ENCODE results near the gene SURF1.
"Not testable (repeated sequence)": the region's sequence is repeated elsewhere in the genome, so short reads cannot be mapped to it uniquely, and the experiment has no call there.

Gene SURF1, protein sequence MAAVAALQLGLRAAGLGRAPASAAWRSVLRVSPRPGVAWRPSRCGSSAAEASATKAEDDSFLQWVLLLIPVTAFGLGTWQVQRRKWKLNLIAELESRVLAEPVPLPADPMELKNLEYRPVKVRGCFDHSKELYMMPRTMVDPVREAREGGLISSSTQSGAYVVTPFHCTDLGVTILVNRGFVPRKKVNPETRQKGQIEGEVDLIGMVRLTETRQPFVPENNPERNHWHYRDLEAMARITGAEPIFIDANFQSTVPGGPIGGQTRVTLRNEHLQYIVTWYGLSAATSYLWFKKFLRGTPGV

DNA sequence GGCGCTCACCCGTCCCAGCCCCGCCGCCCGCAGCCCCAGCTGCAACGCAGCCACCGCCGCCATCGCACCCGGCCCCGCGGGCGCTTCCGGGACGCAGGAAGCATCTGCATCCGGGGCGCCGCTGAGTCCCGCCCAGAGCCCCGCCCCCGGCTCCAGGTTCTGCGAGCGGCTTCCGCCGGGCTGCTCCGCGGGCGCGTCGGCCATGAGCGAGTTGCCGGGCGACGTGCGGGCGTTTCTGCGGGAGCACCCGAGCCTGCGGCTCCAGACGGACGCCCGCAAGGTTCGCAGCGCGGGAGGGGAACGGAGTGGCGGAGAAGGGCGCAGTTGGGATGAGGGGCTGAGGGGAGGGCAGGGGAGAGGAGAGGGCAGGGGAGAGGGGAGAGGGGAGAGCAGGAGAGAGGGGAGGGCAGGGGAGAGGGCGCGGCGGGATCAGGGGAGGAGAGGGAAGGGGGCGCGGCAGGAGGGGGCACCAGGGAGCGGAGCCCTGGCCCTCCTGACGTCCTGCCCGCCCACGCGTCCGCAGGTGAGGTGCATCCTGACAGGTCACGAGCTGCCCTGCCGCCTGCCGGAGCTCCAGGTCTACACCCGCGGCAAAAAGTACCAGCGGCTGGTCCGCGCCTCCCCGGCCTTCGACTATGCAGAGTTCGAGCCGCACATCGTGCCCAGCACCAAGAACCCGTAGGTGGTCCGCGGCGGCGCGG is at the start of gene SURF1, which contains the start of gene SURF2:
TSS of gene SURF1 (minus strand) at position 97 of the 701 bp plus-strand sequence. CDS start at position 63, 34 bp downstream.
TSS of gene SURF2 (plus strand) at position 160 of the 701 bp plus-strand sequence. CDS start at position 203, 43 bp downstream.
- DNase-seq (ENCODE audit: low spot score) = peak; percentile 82

DNA sequence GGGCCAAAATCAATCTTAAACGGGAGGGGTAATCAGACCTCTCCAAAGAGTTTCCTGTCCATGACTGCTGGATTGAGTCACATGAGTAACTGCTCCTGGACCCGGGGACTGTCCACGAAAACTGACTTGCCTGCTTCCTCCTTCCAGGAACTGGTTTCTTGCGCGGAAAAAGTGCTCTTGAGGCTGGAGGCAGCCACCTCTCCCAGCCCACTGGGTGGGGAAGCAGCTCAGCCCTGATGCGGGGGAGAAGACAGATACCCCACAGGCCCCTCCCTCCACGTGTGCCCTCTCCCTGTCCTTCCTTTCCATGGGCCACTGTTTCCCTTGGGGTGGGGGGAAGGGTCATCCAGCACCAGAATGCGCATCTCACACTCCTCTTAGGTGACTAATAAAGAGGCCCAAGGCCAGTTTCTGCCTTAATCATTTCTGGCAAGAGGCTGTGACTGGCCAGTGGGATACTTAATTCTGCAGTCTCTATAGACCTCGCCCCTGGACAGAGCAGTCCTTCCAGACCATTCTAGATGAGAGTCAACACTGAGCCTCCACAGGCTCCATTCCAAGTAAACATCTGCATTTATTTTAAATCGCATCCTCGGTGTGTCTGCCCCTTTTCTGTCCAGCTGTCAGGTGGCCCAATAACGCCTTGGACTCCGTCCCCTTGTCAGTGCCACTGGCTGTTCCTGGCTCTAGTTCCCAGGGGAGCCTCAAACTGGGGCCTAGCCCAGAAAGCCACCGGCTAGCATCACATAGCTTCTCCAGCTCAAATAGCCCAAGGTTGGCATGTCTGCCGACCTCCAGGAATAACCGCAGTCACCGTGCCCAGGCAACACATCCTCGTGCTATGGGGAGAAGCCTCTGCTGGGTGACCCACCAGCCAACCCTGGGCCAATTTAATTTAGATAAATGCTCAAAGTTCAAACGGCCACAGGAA is 49.5 kb upstream of the SURF1 start:
- no peak for DNase-seq (ENCODE audit: low spot score)

DNA sequence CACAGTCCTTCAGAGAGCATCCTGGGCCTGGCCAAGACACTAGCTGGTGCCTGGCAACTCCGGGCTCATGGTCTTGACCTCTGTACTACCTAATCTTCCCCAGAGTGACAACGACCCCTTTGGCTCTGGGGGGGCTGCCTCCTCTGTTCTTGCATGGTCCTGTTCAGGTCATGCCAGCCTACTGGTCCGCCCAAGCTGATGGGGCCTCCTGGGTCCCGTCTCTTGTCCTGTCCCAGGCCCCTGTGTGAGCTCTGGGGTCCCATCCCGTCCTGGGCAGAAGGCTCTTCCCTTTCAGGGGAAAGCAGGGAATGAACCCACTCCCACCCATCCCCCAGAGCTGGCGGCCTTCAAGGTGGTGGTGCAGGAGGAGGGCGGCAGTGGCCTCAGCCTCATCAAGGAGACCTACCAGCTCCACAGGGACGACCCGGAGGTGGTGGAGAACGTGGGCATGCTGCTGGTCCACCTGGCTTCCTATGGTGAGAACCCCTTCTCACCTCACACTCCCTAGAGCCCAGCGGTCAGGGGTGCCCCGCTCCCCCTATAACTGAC is 48.2 kb upstream of the SURF1 start:
- DNase-seq (ENCODE audit: low spot score) = no peak

DNA sequence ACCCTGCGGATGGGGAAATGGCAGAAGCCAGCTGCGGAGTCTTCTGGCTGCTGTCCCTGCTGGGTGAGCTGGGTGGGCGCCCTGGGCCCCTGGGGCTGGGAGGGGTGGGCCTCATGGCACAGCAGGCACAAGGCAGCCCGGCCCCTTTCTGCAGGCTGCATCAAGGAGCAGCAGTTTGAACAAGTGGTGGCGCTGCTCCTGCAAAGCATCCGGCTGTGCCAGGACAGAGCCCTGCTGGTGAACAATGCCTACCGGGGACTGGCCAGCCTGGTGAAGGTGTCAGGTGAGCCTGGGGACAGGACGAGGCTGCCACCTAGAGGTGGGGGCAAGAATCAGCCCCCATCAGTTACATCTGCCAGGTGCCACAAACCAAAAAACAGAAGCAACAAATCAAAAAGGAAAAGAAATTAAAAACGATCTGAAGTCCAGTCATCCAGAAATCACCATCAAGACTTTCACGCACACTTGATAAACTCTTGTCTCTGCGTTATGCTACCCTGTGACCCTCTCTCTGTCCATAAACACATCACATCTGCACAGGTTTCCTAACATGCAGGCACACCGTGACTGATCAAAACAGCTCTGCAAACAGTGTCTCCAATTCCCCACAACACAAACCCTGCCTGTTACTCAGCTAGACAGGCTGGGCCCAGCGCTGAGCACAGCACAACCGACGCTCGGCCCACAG is 47.6 kb upstream of the SURF1 start:
- no peak for DNase-seq (ENCODE audit: low spot score)

DNA sequence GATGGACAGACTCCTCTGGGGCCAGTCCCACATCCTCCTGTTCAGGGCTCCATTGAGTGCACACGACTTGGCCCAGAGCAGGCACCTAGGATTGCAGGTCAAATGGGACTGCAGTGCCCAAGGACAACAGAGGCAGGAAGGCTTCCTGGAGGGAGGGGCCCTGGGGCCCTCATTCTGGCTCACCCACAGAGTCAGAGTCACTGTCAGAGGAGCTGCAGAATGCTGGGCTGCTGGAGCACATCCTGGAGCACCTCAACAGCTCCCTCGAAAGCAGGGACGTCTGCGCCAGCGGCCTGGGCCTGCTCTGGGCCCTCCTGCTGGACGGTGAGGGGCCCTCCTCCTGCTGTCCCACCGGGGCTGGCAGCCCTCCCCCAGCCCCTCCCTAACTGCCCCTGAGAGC is 46.4 kb upstream of the SURF1 start:
- no peak for DNase-seq (ENCODE audit: low spot score)

DNA sequence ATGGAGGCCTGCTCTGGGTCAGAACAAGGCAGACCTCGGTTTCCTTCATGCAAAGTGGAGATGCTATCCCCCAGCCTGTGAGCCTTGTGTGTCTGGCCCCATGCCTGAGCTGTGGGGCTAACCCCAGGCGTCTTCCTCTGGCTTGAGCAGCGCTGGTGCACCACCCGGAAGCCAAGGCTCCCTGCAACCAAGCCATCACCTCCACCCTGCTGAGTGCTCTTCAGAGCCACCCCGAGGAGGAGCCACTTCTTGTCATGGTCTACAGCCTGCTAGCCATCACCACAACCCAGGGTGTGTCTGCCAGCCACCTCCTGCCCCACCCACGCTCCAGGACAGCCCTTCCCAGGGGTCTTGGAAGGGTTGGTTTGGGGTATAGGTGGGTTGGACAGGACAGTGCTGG is 45.3 kb upstream of the SURF1 start:
- DNase-seq (ENCODE audit: low spot score) = no peak

DNA sequence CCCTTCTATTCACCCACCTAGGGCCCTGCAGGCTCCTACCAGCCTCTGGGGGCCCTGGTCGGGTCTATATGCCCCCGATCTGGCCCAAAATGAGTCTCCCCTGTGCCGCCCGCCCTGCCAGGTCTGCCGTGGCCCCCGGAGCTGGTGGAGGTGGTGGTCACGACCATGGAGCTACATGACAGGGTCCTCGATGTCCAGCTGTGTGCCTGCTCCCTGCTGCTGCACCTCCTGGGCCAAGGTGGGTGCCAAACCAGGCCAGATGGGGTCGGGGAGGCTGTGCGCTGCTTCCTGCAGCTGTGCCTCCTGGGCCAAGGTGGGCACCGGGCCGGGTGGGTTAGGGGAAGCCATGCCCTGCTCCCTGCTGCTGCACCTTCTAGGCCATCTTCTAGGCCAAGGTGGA is 44.0 kb upstream of the SURF1 start:
- no peak for DNase-seq (ENCODE audit: low spot score)

DNA sequence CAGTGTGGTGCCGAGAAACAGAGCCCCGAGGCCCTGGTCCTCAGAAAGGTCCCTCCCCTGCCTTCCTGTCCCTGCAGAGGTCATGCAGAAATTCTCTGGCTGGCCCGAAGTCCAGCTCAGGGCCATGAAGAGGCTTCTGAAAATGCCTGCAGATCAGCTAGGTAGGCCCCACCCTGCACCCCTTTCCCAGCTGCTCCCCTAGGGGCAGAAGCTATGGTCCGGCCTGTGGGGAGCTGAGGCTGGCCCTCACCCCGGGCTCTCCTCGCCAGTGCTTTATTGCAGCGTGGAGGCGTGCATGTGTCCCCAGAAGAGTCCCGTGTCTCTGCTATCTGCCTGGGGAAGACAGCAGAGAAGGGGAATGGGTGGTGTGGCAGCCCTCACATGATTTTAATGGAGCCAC is 41.6 kb upstream of the SURF1 start:
- no peak for DNase-seq (ENCODE audit: low spot score)

DNA sequence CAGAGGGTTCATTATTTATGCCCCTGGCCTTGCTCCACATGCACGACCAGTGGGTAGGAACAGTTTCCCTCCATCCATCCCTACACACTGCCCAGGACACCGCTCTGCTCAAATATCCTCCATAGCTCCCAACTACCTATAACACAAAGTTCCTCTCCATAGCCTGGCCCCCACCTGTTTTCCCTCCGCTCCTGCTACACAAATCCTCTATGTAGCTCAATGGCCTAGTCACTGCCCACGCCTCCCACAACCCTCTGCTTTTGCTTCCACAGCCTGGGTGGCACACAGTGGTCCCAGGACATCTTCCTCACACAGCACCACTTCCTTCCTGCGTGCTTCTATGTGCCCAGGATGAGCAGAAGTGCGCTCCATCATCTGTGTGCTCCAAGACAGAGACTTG is 41.1 kb upstream of the SURF1 start:
- no peak for DNase-seq (ENCODE audit: low spot score)

DNA sequence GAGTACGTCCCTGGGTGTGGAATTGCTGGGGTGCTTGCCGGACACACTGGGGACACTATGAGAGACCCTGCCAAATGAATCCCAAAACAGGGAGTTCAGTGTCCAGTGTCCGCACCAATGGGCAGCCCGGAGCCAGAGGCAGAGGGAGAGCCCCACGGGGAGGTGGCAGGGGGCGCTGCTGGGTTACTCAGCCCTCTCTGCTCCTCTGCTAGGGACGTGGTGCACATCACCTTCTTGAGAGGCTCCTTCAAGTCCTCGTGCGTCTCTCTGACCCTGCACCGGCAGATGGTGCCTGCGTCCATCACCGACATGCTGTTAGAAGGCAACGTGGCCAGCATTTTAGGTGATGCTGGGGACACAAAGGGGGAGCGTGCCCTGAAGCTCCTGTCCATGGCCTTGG is 40.7 kb upstream of the SURF1 start:
- DNase-seq (ENCODE audit: low spot score) = no peak

DNA sequence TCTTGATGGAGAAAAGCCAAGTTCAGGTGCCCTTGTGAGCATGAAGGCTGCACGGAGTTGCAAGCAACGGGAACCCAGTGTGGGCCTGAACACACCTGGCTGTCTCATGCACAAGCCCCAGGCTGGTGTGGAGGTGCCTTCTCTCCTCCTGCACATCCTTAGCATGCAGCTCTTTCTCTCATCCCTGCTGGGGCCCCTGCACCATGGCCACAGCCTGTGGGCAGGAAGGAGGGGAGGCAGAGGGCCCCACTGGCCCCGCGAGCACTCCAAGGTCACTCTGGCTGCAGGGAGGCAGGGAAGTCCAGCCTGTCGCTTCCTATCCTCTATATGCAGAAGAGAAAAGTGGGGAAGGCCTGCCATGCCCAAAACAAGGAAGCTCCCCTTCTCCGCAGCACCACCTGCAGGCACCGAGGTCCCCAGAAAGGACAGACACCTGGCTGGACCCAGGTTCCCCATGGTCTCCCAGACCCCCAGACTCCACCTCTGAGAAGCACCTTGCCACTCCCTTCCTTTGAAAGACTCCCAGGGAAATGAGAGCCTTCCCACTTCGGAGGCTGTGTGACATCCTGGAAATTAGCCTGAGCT is 38.5 kb upstream of the SURF1 start:
- DNase-seq (ENCODE audit: low spot score) = no peak

DNA sequence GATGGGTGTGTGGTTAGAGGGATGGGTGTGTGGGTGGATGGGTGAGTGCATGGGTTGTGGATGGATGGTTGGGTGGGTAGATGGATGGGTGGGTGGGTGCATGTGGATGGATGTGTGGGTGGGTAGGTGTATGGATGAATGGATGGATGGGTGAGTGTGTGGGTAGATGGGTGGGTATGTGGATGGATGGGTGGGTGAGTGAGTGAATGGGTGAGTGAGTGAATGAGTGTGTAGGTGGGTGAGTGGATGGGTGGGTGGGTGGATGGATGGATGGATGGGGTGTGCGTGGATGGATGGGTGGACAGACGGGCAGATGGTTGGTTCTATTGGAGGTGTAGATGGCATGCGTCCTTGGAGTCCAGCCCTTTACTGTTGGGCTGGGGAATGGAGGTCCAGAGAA is 37.1 kb upstream of the SURF1 start:
- DNase-seq (ENCODE audit: low spot score) = no peak

DNA sequence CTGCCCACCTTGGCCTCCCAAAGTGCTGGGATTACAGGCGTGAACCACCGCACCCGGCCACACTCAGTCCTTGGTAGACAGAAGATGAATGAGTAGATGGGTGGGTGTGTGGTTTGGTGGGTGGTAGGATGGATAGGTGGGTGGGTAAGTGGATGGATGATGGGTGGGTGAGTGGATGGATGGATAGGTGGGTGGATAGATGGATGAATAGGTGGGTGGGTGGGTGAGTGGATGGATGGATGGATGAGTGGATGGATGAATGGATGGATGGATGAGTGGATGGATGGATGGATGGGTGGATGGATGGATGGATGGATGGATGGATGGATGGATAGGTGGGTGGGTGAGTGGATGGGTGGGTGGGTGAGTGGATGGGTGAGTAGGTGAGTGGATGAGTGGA is 36.0 kb upstream of the SURF1 start:
- not testable (repeated sequence) for DNase-seq (ENCODE audit: low spot score)

DNA sequence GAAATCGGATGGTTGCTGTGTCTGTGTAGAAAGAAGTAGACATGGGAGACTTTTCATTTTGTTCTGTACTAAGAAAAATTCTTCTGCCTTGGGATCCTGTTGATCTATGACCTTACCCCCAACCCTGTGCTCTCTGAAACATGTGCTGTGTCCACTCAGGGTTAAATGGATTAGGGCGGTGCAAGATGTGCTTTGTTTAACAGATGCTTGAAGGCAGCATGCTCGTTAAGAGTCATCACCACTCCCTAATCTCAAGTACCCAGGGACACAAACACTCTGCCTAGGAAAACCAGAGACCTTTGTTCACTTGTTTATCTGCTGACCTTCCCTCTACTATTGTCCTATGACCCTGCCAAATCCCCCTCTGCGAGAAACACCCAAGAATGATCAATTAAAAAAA is 35.2 kb upstream of the SURF1 start:
- DNase-seq (ENCODE audit: low spot score) = not testable (repeated sequence)

DNA sequence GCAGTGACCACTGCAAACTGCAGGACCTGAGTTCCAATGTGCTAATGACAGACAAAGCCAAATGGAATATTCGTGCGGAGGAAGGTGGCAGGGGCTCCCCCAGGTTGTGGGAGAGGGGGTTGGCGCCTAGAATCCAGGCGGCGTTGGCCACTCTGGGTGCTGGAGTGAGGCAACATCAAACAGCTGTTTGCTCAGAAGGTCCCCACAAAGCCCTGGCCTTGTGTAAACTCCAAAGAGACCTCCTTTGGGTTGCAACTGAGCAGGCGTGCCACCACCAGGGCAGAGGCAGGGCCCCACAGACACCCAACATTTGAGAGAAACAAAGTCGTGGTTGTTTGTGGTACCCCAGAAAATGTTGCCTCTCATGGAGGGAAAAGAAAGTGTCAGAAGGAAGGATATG is 34.4 kb upstream of the SURF1 start:
- DNase-seq (ENCODE audit: low spot score) = no peak

DNA sequence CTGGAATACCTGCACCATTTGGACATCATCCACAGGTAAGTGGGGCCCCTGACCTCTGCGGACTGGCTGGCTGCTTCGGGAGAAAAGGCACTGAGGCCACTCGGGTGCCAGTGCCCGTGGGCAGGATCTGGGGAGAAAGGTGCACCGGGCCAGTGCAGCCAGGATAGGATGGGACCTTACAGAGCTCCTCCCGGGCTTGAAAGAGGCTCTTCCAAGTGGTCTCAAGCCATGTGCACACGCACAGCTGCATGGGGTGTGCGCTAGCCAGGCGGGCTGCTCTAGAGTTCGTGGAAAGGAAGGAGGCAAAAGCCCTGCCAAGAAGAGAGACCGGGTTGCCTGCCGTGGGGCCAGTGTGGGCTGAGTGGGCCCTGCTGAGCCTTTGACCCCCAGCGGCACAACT is 33.3 kb upstream of the SURF1 start:
- DNase-seq (ENCODE audit: low spot score) = no peak

DNA sequence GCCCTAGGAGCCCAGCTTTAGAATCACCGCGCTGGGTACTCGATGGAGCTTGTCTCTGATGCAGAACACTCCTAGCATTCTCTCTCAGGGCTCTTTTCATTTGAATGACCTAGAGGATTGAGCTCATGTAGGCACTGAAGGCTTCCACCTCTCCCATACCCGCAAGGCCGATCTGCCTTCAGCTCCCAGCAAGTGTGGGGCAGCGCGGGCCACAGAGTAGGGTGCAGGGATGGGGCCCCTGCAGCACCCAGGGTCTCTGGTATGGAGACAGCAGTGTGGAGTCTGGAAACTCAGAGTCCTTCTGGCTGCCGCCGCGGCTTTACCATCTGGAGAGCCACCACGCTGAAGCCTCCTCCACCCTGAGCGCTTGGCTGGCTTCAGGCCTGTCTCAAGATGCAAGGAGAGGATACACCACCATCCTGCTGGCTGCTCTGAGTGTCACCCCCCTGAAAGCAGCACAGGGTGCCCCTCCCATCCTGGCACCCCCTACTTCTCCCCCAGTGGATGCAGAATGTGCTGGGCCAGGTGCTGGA is 32.8 kb upstream of the SURF1 start:
- DNase-seq (ENCODE audit: low spot score) = no peak

DNA sequence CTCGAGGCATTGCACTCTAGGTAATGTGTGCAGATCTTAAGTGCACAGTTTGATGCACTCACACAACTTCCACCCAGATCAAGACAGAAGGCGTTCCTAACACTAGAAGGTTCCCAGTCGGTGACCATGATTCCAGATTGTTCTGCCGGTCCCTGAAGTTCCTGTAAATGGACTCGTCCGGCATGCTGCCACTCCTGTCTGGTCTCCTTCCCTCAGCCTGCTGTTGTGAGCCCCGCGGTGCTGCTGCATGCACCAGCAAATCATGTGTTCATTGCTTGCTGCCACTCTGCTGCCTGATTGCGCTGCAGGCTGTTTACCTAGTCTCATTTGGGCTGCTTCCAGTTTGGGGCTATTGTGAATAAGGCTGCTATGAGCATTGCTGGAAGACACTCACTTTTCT is 31.4 kb upstream of the SURF1 start:
- DNase-seq (ENCODE audit: low spot score) = no peak

DNA sequence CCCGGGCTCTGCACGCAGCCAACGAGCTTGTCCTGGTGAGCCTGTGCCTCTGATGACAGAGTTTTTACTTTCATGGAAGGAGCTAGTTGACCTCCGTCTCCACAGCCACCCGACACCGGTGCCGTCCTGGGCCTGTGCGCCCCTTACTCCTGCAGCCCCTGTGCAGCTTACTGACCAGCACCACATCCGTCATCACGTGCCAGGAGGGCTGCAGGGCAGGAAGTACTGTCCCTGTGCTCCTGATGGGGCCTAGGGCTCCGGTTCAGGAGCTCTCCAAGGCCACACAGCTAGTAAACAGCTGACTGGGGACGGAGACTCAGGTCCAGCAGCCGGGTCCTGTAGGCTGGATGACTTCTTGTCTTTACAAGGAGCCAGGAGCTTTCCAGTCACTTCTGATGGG is 30.1 kb upstream of the SURF1 start:
- DNase-seq (ENCODE audit: low spot score) = no peak

DNA sequence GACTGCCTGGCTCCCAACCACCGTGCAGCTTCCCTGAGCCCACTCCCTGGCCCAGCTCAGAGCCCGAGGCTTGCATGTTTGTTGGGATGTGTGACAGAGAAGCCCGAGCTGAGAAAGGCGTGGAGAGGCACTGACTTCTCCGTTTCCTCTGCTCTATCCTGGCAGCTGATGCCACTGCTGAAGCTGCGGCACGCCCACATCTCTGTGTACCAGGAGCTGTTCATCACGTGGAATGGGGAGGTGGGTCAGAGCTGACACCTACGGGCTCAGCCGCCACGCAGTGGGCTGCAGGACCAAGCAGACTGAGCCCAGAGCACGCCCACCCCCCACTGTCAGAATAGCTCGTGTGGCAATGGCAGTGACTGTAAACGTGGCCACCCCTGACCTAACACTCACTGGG is 29.2 kb upstream of the SURF1 start:
- DNase-seq (ENCODE audit: low spot score) = no peak

DNA sequence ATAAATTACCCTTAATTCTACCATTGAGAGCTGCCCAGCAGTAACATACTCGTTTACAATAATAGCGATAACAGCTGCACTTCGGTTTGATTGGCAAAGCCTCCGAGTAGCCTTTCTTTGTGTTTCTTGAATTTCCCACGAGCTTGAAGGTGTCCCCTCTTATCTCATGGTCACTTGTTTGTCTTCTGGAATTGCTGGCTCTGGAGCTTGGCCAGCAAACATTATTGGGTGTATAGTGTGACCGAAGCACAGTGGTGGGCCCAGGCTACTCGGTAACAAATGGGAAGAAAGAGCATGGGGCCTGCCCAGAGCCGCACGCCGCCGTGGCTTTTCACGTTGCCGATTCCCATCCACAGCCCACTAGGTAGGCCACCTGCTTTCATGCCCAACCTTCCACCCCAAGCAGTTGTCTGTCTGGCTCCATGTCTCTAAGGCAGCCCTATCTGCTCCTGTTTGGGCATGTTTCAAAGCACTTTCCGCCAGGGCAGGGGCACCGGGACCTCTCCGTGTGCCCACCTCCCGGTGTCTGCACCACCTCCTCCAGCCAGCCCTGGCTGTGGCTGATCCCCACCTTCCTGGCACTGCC is 28.5 kb upstream of the SURF1 start:
- no peak for DNase-seq (ENCODE audit: low spot score)

All from putamen (tissue), 1 donor.